ENCODE data around the gene THSD4.

Gene THSD4

DNA sequence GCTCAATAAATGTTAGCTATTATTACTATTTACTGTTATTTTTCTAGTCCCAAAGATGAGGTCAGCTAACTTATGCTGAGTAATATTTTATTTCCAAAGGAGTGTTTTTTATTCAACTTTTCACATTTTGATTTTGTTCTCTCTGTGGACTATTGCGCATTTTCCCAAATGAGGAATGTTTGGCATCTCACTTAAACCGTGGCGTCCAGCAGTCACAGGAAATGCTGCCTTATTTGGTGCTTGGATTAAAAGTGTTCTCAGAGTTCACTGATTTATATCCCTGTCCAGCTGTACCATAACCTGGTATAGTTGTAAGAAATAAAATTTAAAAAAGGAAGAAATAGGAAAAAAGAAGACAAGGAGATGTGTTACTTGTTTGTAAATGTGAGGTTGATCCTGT is 166.8 kb downstream of the THSD4 start:
- H3K4me3 ChIP-seq (ENCODE audit: low read length), result no peak overlapping the region
- TF ChIP-seq, protein P1, sequence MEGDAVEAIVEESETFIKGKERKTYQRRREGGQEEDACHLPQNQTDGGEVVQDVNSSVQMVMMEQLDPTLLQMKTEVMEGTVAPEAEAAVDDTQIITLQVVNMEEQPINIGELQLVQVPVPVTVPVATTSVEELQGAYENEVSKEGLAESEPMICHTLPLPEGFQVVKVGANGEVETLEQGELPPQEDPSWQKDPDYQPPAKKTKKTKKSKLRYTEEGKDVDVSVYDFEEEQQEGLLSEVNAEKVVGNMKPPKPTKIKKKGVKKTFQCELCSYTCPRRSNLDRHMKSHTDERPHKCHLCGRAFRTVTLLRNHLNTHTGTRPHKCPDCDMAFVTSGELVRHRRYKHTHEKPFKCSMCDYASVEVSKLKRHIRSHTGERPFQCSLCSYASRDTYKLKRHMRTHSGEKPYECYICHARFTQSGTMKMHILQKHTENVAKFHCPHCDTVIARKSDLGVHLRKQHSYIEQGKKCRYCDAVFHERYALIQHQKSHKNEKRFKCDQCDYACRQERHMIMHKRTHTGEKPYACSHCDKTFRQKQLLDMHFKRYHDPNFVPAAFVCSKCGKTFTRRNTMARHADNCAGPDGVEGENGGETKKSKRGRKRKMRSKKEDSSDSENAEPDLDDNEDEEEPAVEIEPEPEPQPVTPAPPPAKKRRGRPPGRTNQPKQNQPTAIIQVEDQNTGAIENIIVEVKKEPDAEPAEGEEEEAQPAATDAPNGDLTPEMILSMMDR (conservative IDR thresholded peaks at IDR 0.05; ENCODE audit: low read depth, low read length), result no peak
- DNase-seq (ENCODE audit: low read depth), result peak; percentile 81

DNA sequence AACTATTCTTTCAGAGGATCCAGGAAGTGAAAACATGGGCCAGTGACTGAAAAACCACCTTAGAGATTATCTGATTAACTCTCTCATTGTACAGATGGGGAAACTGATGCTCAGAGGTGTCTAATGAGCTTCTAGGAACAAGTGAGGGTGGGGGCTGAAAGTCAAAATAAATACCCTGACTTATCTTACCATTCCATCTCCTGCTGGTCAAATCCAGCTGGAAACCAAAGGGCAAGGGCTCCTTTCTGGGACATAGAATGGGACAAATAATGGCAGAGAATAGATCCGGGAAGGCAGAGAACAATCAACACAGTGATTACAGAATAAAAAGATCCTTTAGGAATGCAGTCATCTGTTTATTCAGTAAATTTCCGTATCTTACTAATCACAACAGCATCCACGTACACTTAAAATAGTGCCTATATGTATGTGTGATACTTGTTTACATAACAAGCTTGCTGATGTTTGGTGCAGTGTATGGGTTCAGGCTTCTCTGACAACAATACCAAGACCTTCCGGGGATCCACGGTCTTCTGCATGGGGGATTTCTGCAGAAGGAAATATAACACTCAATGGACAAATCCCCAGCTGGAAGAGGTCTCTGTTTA is 173.2 kb downstream of the THSD4 start:
- H3K4me3 ChIP-seq (ENCODE audit: low read length), result no peak overlapping the region
- DNase-seq (ENCODE audit: low read depth), result no peak
- TF ChIP-seq, protein P1 (conservative IDR thresholded peaks at IDR 0.05; ENCODE audit: low read depth, low read length), result no peak

DNA sequence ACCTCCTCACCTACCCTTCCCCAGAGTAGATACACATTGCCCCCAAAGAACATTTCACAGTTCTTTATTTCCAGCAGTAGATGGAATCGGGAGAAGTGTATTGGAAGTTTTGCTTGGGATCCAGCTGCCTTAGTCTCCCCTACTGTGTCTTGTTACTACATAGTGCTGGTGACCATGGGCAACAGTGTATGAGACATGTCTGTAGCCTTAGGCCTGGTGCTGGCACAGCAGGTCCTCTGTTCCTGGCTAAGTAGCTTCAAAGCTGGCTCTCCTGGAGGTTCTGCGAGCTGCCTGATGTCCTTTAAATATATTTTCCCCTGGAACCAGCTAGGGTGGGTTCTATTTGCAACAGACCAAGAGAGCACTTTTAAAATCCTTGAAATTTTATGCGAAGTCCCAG is 174.7 kb downstream of the THSD4 start:
- no peak overlapping the region for H3K4me3 ChIP-seq (ENCODE audit: low read length)
- TF ChIP-seq, protein P1 (conservative IDR thresholded peaks at IDR 0.05; ENCODE audit: low read depth, low read length), result no peak
- DNase-seq (ENCODE audit: low read depth), result no peak

DNA sequence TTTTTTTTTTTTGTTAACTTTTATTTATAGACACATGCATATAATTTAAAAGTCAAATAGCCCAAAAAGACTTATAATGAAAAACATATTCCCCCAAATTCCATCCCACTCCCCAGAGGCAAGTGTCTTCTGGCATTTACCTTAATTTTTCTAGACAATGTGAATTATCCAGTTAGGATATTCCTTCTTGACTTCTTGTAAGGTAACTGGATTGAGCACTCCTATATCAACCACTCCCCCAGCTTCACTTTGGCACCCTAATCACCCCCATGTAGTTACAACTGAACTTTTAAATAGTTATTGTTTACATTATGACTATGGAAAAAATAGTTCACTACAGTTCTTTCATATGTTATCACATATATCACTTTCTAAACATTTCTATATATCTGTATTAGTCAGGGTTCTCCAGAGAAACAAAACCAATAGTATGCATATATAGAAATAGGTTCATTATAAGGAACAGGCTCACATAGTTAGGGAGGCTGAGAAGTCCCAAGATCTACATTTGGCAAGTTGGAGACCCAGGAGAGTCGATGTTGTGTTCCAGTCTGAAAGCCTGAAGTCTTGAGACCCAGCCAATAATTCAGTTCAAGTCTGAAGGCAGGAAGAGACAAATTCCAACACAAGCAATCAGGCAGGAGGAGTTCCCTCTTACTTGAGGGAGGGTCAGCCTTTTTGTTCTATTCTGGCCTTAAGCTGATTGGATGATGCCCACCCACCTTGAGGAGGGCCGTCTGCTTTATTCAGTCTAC is 175.8 kb downstream of the THSD4 start:
- TF ChIP-seq, protein P1 (conservative IDR thresholded peaks at IDR 0.05; ENCODE audit: low read depth, low read length), result no peak
- H3K4me3 ChIP-seq (ENCODE audit: low read length), result no peak overlapping the region
- DNase-seq (ENCODE audit: low read depth), result no peak

DNA sequence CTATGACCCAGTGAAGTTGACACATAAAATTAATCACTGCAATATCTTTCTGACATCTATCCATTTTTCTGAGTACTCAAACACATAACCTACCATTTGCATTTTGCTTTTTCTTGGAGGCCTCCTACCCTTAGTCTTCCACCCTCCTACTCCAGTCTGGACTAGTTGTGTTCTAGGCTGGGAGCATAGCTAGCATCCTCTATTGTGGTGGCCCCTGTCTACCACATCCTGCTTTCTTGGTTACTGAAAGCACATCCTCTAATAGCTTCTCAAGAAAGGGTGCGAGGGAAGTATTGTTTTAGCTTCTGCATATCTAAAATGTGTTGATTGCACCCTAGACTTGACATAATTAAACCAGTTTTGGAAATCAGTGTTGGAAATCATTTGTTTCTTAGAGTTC is 176.5 kb downstream of the THSD4 start:
- no peak for DNase-seq (ENCODE audit: low read depth)
- TF ChIP-seq, protein P1 (conservative IDR thresholded peaks at IDR 0.05; ENCODE audit: low read depth, low read length), result no peak

DNA sequence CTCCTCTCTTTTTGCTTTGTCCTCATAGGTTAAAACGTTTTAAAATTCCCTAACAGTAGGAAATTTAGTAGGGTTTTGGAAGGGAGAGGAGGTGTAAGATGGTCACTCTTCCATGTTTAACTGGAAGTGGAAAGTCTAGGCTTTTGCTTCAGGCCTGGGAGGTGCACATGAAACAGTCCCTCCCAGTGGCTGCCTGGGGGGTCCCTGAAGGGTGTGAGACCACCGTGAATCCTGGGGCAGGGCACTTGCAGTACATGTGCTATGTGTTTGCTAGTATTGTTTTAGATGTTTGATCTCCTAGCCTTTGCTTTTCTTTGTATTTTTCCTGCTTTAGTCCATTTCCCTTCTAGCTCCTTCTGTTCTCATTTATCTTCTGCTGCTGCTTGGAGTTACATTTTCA is 178.5 kb downstream of the THSD4 start:
- DNase-seq (ENCODE audit: low read depth), result no peak
- H3K4me3 ChIP-seq (ENCODE audit: low read length), result no peak overlapping the region

More for the DNA sequence above, 176.5 kb downstream of the THSD4 start:
- H3K4me3 ChIP-seq (ENCODE audit: low read length), result no peak overlapping the region

More for the DNA sequence above, 178.5 kb downstream of the THSD4 start:
- TF ChIP-seq, protein P1 (conservative IDR thresholded peaks at IDR 0.05; ENCODE audit: low read depth, low read length), result no peak

Data from retinal pigment epithelial cell (primary cell).